HEK293 (cell line): ENCODE data around the gene SPTLC2.

ENCODE experiments used
- CTCF ChIA-PET: fragments of 350-600 bp; formaldehyde crosslinking; extraction: SDS; loops from one replicate; lab custom pipeline; 2021; ENCODE audit warnings: antibody characterized with exemption; lab: Yijun Ruan, JAX
- POLR2A ChIA-PET: fragments of 300-600 bp; formaldehyde crosslinking; extraction: SDS; loops from one replicate; lab custom pipeline; 2020; ENCODE audit warnings: antibody characterized with exemption, inconsistent platforms; lab: Yijun Ruan, JAX
- H3K27ac ChIP-seq: fragments of 200-500 bp; sonication (Bioruptor generic); 2 replicates; pipeline ENCODE4 v1.5.1; 2014; ENCODE audit warnings: low read depth, low read length, control low read depth, inconsistent platforms; ENCODE audit errors: extremely low read depth
- H3K36me3 ChIP-seq, 2 experiments: fragments of 200-500 bp in 1 of 2; sonication (Bioruptor generic) in 1 of 2; 1 replicate in 1 of 2; 2 replicates in 1 of 2; pipeline ENCODE4 v1.5.1; 2014 to 2017; ENCODE audit warnings: inconsistent platforms in 2 of 2, low read length in 2 of 2; ENCODE audit not compliant: control insufficient read depth in 2 of 2, insufficient read depth in 1 of 2
- H3K4me1 ChIP-seq: fragments of 200-500 bp; sonication (Bioruptor generic); 2 replicates; pipeline ENCODE4 v1.5.1; 2014; ENCODE audit warnings: mild to moderate bottlenecking, low read length, inconsistent platforms; ENCODE audit not compliant: control insufficient read depth, insufficient read depth
- H3K4me3 ChIP-seq: 2 replicates; pipeline ENCODE4 v1.5.1; 2011; ENCODE audit warnings: low read depth, mild to moderate bottlenecking, control low read depth, low read length, moderate library complexity
- H3K9me3 ChIP-seq: fragments of 200-500 bp; sonication (Bioruptor generic); 2 replicates; pipeline ENCODE4 v1.5.1; 2014; ENCODE audit warnings: low read depth, low read length, inconsistent platforms; ENCODE audit not compliant: control insufficient read depth, insufficient read depth
- AEBP2 ChIP-seq: fragments of 450-650 bp; formaldehyde crosslinking; IDR thresholded peaks from 2 replicates; pipeline ENCODE4 v1.5.1; 2016; ENCODE audit warnings: missing biosample characterization, missing genetic modification characterization, borderline replicate concordance
- KLF9 ChIP-seq: fragments of 450-650 bp; formaldehyde crosslinking; IDR thresholded peaks from 2 replicates; pipeline ENCODE4 v1.5.1; 2016; ENCODE audit warnings: missing biosample characterization, missing genetic modification characterization, low read depth
- PRDM6 ChIP-seq: fragments of 450-650 bp; formaldehyde crosslinking; IDR thresholded peaks from 2 replicates; pipeline ENCODE4 v1.5.1; 2017; ENCODE audit warnings: missing biosample characterization, missing genetic modification characterization
- TRIM28 ChIP-seq: IDR thresholded peaks from 2 replicates; pipeline ENCODE4 v1.6.1; 2011; ENCODE audit warnings: low read length, control low read depth, borderline replicate concordance
- WT1 ChIP-seq: fragments of 450-650 bp; formaldehyde crosslinking; IDR thresholded peaks from 2 replicates; pipeline ENCODE4 v1.5.1; 2016; ENCODE audit warnings: missing biosample characterization, missing genetic modification characterization
- ZEB2 ChIP-seq: fragments of 450-650 bp; formaldehyde crosslinking; IDR thresholded peaks from 2 replicates; pipeline ENCODE4 v1.5.1; 2016; ENCODE audit warnings: missing biosample characterization, missing genetic modification characterization
- ZNF148 ChIP-seq: fragments of 450-650 bp; formaldehyde crosslinking; IDR thresholded peaks from 2 replicates; pipeline ENCODE4 v1.5.0; 2017; ENCODE audit warnings: missing biosample characterization, missing genetic modification characterization, borderline replicate concordance
- ZNF518A ChIP-seq: fragments of 450-650 bp; formaldehyde crosslinking; conservative IDR thresholded peaks from 2 replicates; pipeline ENCODE4 v1.5.1; 2016; ENCODE audit warnings: low read depth, missing biosample characterization, missing genetic modification characterization
- ZNF561 ChIP-seq: fragments of 450-650 bp; IDR thresholded peaks from 2 replicates; pipeline ENCODE4 v1.5.1; 2018; ENCODE audit warnings: missing biosample characterization, missing genetic modification characterization, borderline replicate concordance
- ZNF639 ChIP-seq: fragments of 450-650 bp; formaldehyde crosslinking; IDR thresholded peaks from 2 replicates; pipeline ENCODE4 v1.5.1; 2016; ENCODE audit warnings: missing biosample characterization, missing genetic modification characterization

Gene SPTLC2

GRCh38 chr14:77565994-77566305 lies 50.5 kb downstream of the SPTLC2 start (continued):
- TF ChIP-seq ZNF148 (tag by site-specific recombination) (no peak), AEBP2 (tag by site-specific recombination) (no peak), ZNF639 (no peak), PRDM6 (tag by site-specific recombination) (no peak), KLF9 (no peak), ZEB2 (no peak), WT1 (tag by site-specific recombination) (no peak), ZNF561 (no peak)

- peaks cover 11 to 23% of the 10 kb centered on the region in 2 experiments for H3K36me3 ChIP-seq
- no peaks in the 10 kb centered on the region for H3K9me3 ChIP-seq
- no peak for TF ChIP-seq ZNF518A (tag by site-specific recombination)
- TF ChIP-seq TRIM28 = no peak
- H3K4me1 ChIP-seq = no peaks in the 10 kb centered on the region
- CTCF ChIA-PET = interaction anchor here (0.6 to 1.7 kb wide), 5 partner anchors 14 to 264 kb away, joined by 3 to 6 read pairs (median 3); no protein-coding TSS in a partner anchor
- H3K27ac ChIP-seq = no peak overlapping the region
- POLR2A ChIA-PET = interaction anchor here (0.8 kb wide), 1 partner anchor 626 kb away, joined by 4 read pairs; no protein-coding TSS in a partner anchor
- no peak overlapping the region for H3K4me3 ChIP-seq
Measured at GRCh38 chr14:77565289-77565993, 51.0 kb downstream of the SPTLC2 start.
